ENCODE results near the gene CA10. TPM values are rescaled to one million over a fixed set of nuclear protein-coding genes. Genes with fewer than 3 reads are reported as not detected.

Gene CA10
- total RNA-seq, 1 donor from 2014 or later: not detected

- H3K36me3 Mint-ChIP-seq (ENCODE audit: unreplicated experiment): no peaks in the 10 kb centered on the region
- no peak for DNase-seq (ENCODE audit: extremely low spot score, unreplicated experiment)
- no peak overlapping the region for H3K4me3 Mint-ChIP-seq (ENCODE audit: unreplicated experiment)
- no peak overlapping the region for H3K27ac Mint-ChIP-seq (ENCODE audit: unreplicated experiment)
- H3K4me1 Mint-ChIP-seq (ENCODE audit: unreplicated experiment): no peaks in the 10 kb centered on the region
- TF ChIP-seq, protein P1, sequence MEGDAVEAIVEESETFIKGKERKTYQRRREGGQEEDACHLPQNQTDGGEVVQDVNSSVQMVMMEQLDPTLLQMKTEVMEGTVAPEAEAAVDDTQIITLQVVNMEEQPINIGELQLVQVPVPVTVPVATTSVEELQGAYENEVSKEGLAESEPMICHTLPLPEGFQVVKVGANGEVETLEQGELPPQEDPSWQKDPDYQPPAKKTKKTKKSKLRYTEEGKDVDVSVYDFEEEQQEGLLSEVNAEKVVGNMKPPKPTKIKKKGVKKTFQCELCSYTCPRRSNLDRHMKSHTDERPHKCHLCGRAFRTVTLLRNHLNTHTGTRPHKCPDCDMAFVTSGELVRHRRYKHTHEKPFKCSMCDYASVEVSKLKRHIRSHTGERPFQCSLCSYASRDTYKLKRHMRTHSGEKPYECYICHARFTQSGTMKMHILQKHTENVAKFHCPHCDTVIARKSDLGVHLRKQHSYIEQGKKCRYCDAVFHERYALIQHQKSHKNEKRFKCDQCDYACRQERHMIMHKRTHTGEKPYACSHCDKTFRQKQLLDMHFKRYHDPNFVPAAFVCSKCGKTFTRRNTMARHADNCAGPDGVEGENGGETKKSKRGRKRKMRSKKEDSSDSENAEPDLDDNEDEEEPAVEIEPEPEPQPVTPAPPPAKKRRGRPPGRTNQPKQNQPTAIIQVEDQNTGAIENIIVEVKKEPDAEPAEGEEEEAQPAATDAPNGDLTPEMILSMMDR (IDR thresholded peaks at IDR 0.05): no peak
- no peaks in the 10 kb centered on the region for H3K9me3 Mint-ChIP-seq (ENCODE audit: unreplicated experiment)
- H3K27me3 Mint-ChIP-seq (ENCODE audit: unreplicated experiment): peaks cover 15% of the 10 kb centered on the region
Measured at GRCh38 chr17:51761105-51761504, 397.4 kb downstream of the CA10 start.

GRCh38 chr17:51759260-51759659, 399.3 kb downstream of the CA10 start:
- Mint-ChIP-seq H3K27me3 (ENCODE audit: unreplicated experiment) (peaks cover 15% of the 10 kb centered on the region), H3K36me3 (ENCODE audit: unreplicated experiment) (no peaks in the 10 kb centered on the region), H3K9me3 (ENCODE audit: unreplicated experiment) (no peaks in the 10 kb centered on the region), H3K4me3 (ENCODE audit: unreplicated experiment) (no peak overlapping the region), H3K4me1 (ENCODE audit: unreplicated experiment) (no peaks in the 10 kb centered on the region), H3K27ac (ENCODE audit: unreplicated experiment) (no peak overlapping the region)
- DNase-seq (ENCODE audit: extremely low spot score, unreplicated experiment): no peak
- TF ChIP-seq, protein P1 (IDR thresholded peaks at IDR 0.05): no peak

GRCh38 chr17:51751072-51751471, 407.4 kb downstream of the CA10 start:
- Mint-ChIP-seq H3K4me1 (ENCODE audit: unreplicated experiment) (no peaks in the 10 kb centered on the region), H3K4me3 (ENCODE audit: unreplicated experiment) (no peak overlapping the region), H3K36me3 (ENCODE audit: unreplicated experiment) (no peaks in the 10 kb centered on the region), H3K27ac (ENCODE audit: unreplicated experiment) (no peak overlapping the region), H3K9me3 (ENCODE audit: unreplicated experiment) (no peaks in the 10 kb centered on the region), H3K27me3 (ENCODE audit: unreplicated experiment) (peaks cover 2% of the 10 kb centered on the region)
- TF ChIP-seq, protein P1 (IDR thresholded peaks at IDR 0.05): no peak
- DNase-seq (ENCODE audit: extremely low spot score, unreplicated experiment): no peak

- H3K9me3 Mint-ChIP-seq (ENCODE audit: unreplicated experiment): no peaks in the 10 kb centered on the region
- H3K27me3 Mint-ChIP-seq (ENCODE audit: unreplicated experiment): peaks cover 2% of the 10 kb centered on the region
Measured at GRCh38 chr17:51748749-51749604, 409.5 kb downstream of the CA10 start.

GRCh38 chr17:51746421-51746820, 412.1 kb downstream of the CA10 start:
- Mint-ChIP-seq H3K4me3 (ENCODE audit: unreplicated experiment) (no peak overlapping the region), H3K27ac (ENCODE audit: unreplicated experiment) (no peak overlapping the region), H3K9me3 (ENCODE audit: unreplicated experiment) (no peaks in the 10 kb centered on the region), H3K27me3 (ENCODE audit: unreplicated experiment) (no peaks in the 10 kb centered on the region), H3K4me1 (ENCODE audit: unreplicated experiment) (peaks cover 2% of the 10 kb centered on the region), H3K36me3 (ENCODE audit: unreplicated experiment) (no peaks in the 10 kb centered on the region)
- DNase-seq (ENCODE audit: extremely low spot score, unreplicated experiment): no peak
- TF ChIP-seq, protein P1 (IDR thresholded peaks at IDR 0.05): no peak

More at GRCh38 chr17:51748749-51749604, 409.5 kb downstream of the CA10 start:
- Mint-ChIP-seq H3K4me1 (ENCODE audit: unreplicated experiment) (no peaks in the 10 kb centered on the region), H3K4me3 (ENCODE audit: unreplicated experiment) (no peak overlapping the region), H3K27ac (ENCODE audit: unreplicated experiment) (no peak overlapping the region), H3K36me3 (ENCODE audit: unreplicated experiment) (no peaks in the 10 kb centered on the region)
- no peak for DNase-seq (ENCODE audit: extremely low spot score, unreplicated experiment)
- TF ChIP-seq, protein P1 (IDR thresholded peaks at IDR 0.05): no peak

Measured in osteocyte (in vitro differentiated cells).